GM19240 (cell line): ENCODE measurements around the gene PODN.

ENCODE experiments used
- DNase-seq: peaks from one replicate; pipeline ENCODE4 v3.0.0; 2011; ENCODE audit warnings: low spot score; ENCODE audit not compliant: insufficient read length

Gene PODN

GRCh38 chr1:53130598-53130877 is 68.5 kb downstream of the PODN start:
- no peak for DNase-seq

- DNase-seq: no peak
Measured at GRCh38 chr1:53130878-53131589, 69.0 kb downstream of the PODN start.

- no peak for DNase-seq
Measured at GRCh38 chr1:53131590-53131938, 69.6 kb downstream of the PODN start.

GRCh38 chr1:53132176-53132575 is 70.2 kb downstream of the PODN start:
- no peak for DNase-seq

- no peak for DNase-seq
Measured at GRCh38 chr1:53133261-53134041, 71.4 kb downstream of the PODN start.

- DNase-seq: no peak
Measured at GRCh38 chr1:53134042-53134485, 72.1 kb downstream of the PODN start.
